Dedifferentiated amniotic fluid mesenchymal stem cell (primary cell): ENCODE results near the gene BANP.
"Not testable (repeated sequence)": the region's sequence is repeated elsewhere in the genome, so short reads cannot be mapped to it uniquely, and the experiment has no call there.

ENCODE experiments used
- DNase-seq: peaks from one replicate; pipeline ENCODE4 v3.0.0-alpha.2; 2016; ENCODE audit errors: extremely low spot score

The BANP gene

DNA sequence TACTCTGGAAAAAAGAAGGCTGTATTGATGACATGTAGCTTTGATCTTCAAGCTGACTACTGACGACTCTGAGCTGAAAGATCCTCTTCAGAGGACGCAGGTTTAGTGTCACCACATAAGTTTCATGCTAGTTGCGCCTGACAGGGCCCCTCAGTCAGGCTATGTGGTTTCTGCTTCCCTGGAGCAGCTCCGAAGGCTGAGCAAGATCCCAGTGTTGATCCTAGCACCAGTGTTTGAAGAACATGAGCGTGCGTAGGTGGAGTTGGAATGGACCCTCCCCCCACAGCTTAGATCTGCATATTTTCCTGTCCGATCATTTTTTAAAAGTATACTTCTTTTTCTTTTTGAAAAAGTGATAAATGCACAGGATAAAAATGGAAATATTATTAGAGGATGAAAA, 17.3 kb downstream of the BANP start:
- DNase-seq: peak; percentile 79

DNA sequence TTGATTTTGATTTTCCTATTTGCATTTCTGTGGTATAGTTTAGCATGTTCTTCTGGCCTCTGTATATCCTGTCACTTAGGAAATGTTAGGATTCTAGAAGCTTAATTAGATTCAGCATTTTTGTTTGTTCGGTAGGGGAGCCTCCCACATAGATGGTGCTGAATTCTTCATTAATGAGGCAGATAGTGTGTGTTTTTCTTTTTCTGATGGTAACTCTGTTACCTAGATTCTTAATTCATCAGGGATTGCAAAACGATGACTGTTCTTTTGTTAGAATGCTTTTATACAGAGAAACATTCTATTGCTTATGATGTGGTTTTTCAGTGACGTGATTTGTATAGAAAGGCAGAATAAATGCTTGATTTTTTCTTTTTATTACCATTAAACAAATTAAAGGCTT, 19.0 kb downstream of the BANP start:
- DNase-seq: no peak

DNA sequence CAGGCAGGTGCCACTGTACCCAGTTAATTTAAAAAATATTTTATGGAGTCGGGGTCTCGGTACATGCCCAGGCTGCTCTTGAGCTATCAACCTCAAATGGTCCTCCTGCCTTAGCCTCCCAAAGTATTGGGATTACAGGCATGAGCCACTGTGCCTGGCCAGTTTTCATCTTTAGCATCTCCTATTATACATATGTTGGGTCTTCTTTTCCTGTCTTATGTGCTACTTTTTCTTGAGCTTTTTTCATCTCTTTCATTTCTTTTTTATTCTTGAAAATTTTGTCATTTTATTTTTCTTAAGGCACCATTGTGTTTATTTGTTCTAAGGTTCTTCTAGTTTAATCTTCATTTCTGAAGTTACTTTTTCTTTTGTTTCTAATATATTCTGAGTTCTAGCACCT, 20.7 kb downstream of the BANP start:
- no peak for DNase-seq

DNA sequence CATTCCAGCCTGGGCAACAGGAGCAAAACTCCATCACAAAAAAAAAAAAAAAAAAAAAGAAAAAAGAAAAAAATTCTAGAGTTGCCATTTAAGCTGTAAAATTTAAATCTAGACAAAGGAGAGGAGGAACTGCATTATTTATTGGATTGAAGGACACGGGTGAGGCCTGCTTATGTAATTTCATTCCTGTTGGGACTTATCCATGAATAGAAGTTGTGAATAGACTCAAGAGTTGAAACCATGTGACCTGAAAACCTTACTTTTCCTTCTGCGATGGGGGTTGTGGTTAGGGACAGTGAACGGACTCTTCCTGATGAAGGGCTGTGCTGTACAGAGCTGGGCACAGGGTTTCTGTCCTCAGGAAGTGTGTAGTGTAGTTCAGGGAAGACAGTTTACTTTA, 22.5 kb downstream of the BANP start:
- DNase-seq: no peak

DNA sequence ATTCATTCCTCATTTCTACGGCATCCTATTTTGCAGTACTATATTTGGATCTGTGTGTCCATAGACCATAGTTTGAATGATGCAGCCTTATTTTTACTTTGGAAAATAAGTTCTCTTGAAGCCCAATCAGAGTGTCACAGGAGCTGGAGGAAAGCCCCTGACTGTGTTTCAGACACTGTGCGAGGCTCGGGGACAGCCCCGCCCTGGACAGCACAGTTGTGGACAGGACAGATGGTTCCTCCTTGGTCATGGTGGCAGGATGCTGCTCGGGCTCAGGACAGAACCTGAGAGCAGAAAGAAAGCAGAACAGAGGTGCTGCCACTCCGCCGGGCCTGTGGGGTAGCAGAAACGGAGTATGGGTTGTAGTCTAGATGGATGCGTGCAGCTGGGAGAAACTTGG, 22.9 kb downstream of the BANP start:
- no peak for DNase-seq

DNA sequence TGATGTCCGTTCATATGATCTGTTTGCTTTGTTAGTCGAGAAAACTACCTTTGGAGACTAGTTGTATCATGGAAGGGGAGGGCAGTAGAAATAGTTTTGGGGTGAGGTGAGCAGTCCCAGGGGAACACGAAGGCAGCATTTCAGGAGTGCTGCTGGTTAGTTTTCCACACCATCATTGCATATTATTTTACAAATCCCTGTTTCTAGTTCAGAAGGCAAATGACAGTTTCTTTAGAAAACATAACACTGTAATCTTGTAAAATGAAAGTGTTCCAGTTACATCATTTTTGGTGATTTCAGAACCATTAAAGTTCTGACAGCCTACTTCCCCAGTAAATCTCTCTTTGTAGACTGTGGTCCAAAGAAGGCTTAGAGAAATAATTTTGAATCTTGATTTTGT, 25.4 kb downstream of the BANP start:
- DNase-seq: peak; percentile 49

DNA sequence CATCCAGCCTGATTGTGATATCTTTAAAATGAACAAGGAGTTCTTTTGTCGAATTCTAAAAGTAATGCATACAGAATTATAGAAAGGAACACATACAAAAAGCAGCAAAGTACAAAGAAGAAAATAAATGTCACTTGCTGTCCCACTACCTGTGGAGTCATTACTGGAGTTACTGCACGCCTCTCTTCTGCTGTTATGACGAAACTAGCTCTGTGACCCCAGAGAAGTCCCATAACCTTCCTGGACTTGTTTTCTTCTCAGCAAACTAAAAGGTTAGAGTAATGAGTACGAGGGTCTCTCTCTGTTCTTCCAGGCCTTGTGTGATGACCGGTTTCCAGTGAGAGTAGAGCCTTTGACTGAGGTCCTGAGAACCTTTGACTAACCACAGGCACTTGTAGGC, 26.9 kb downstream of the BANP start:
- no peak for DNase-seq

DNA sequence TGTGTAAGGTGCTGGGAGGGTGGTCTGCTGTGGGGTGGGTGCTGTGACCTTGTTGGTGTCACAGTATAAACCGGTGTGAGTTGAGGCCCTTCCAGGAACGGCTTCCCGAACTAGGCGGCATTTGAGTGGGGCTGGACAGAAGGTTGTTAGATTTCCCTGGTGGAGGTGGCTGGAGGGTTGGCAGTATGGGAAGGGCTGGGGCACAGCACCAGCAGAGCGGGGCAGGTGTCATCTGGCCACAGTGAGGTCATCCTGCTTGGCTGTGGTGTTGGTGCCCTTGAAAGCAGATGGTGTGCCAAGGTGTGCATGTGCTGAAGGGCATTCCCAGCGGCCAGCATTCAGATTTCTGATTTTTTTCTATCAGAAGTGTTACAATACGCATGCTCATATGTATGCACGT, 28.1 kb downstream of the BANP start:
- DNase-seq: no peak

DNA sequence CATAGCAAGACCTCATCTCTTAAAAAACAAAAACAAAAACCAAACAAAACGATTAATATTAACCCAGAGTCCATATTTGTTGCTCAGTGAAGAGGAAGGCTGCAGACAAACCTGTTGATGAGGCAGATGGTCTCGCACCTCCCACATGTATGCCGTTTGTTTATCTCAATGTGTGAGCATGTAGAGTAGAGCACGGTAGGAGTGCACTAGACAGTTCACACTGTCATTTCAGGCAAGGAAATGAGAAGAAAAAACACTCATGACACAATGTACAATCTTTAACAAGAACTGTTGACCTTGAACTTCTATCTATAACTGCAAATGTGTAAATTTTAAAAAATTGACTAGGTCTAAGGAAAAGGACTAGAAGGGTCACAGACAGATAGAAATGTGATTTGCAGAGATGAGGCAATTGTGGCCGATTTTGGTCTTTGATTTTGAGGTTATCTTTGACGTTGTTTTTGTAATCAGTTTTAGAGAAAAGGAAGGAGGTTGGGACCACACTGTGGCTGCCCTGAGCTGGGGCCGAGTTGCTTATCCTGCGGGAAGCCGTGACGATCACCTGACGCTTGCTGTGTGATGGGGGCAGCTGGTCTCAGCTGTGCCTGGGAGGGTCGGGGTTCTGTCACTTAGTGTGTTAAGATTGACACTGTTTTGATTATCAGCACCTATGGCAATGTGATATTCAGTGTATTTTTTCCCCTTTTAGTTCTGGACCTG, 28.8 kb downstream of the BANP start:
- DNase-seq: not testable (repeated sequence)

DNA sequence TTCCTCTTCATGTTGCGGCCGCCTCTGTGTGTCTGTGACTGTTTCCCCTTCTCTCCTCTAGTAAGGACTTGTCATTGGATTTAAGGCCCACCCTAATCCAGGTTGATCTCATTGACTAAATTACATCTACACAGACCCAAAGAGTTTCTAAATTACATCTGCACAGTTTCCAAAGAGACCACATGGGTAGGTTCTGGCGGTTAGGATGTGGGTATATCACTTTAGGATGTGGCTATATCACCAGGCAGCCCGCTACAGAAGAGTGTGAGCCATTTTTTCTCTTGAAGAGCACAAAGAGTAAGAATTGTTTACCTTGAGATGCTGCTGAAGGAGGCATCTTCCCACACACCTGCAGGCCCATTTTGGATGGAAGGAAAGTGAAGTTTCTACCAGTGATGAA, 30.1 kb downstream of the BANP start:
- DNase-seq: not testable (repeated sequence)

DNA sequence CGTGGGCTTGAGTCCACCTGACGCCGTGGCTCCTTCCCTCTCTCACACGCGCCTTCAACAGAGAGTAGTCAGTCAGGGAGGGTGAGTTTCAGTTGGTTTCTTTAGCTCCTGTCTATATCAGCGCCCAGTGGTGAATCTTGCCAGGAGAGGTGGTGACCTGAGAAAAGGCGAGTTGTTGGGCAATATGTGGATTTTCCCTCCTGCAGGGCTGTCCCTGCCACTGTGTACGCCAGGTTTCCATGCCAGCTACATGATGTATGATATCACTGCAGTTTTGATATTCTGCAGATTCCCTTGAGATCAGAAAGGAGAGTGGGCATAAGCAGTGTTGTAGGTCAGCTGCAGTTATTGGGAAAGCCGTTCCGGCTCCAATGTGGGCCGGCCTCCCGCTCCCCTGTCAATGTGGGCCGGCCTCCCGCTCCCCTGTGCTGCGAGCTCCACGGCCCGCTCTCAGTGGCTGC, 31.4 kb downstream of the BANP start:
- no peak for DNase-seq

DNA sequence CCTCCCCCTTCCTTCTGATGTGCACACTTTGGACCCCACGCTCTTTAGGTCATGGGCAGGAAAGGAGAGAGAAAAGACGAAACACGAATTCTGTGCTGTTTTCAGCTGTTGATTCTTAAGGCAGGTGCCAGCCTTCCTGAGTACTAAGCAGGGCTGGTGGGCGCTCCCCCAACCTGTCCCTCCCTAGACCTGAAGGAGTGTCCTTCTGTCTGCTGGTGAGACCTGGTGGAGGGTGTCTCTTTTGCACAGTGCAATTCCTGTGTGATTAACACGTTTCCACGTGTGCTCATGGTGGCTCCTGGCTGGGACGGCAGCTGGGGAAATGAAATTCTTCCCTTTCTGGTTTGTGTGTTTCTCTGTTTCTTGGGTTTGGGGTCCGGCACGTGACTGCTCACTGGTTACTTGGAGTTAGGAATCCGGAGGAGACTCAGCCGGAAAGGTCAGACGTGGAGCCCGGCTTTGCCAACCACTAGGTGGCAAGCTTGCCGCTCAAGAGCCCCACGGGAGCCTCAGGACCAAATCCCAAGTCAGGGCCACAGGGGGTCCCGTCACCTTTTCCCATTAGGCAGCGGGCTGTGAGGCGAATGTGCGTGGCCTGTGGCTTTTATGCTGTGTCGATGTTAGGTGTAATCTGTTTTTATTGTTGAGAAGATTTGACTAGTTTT, 32.0 kb downstream of the BANP start:
- not testable (repeated sequence) for DNase-seq

DNA sequence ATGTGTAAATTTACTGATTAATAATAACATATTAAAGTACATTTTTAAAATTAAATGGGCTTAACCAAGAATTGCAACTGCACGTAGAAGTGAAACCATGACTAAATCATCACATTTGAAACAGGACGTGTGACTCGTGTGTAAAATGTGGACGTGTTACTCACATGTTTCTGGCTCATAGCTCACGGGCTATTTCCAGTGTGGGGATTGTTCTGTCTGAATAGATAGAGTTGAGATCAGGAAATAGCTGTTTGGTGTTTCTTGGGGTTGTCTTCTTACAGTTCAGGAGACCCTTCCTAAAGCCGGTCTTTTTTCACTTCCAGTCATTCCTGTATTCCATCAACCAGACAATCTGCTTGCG, 32.5 kb downstream of the BANP start:
- DNase-seq: not testable (repeated sequence)

DNA sequence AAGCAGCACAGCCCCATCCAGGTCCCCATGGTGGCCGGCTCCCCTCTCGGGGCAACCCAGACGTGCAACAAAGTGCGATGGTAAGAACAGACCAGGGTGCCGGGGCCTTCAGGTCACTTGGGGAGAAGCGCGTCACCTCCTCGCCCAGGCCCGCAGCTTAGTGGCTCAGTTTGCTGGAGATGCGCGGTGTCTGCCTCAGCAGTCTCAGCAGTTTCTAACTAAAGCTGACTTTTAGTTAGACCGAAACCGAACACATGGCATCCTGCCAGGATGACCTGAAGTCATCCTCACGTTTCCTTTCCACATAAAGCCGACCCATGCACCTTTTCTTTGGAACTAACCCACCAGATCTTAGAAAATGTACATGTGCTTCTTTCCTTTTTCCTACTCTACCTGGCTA, 32.9 kb downstream of the BANP start:
- not testable (repeated sequence) for DNase-seq

DNA sequence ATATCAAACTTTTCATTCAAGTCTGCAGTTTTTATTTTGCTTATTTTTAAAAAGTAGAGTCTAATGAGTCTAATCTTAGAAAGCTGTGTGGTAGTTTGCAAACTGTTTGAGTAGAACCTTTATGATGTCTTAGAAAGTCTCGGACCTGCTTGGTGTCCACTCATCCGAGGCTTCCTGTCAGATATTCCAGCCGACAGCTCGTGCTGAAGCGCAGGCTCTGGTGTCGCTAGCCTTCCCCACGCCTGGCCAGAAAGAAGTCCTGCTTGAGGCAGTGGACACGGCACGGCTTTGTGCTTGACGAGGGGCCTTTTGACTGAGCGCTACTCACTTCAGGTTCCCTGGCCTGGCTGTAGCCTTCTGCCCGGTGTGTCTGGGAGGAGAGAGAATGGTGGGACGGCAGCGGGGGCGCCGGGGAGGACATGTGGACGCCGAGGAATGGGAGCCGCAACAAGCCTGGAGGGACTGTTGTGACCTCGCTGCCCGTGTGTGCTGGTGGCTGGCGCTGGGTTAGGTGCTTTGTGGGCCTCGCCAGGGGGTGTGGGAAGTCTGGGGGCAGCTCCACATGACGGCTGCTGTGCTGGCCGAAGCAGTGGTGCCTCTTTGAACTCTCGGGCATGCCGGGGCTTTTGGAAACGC, 33.5 kb downstream of the BANP start:
- DNase-seq: no peak

DNA sequence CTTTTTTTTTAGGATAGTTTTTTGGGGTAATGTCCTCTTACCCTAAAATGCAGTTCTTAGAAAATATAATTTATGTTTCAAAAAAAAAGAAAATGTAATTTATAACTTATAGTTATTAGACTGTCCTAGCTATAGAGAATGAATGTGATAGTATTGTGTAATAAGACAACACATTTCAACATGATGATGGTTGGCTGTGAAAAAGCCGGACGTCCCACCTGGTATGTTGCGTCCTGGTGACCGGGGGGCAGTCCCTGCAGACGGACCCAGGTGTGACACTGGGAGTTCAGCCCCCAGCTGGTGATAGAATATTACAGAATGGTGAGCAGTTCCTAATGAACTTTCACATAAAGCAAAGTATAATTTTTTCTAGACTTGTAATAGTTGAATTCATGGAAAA, 34.3 kb downstream of the BANP start:
- DNase-seq: not testable (repeated sequence)

DNA sequence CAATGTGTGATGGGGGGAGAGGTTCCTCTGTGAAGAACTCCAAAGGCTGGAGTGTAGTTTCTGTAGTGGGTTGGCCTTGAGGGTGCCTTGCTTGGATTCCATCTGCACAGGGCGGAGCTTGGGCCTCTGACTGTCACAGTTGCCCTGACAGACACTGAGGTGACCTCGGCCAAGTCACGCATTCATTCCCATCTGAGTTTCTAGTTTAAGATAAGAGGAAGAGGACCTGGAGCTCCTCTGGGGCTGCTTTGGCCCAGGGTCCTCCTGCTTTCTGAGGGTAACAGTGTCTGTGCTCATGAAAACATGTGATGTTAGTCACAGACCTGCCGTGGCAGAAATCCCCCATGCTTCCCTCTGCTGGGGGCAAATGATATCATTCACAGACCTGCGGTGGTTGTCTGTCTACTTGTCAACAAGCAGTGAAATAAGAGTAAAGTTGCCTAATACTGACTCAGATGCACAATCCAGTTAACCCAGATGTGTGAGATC, 35.2 kb downstream of the BANP start:
- DNase-seq: not testable (repeated sequence)

DNA sequence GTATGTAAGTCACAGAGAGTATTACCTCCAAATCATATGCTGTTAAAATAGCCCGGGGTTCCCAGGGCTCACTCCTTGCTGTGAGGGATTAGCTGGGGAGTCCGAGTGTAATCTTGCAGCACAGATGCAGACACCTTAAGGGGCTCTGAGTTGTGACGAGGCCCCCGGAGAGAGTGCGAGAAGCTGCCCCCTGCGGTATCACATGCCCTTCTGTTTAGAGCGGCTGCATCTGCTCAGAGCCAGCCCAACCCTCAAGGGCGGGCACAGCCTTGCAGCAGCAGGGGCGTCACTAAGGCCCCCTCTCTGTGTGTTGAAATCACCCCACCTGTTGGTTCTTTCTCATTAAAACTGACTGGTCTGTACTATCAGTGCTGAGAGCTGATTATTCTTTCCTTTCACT, 37.4 kb downstream of the BANP start:
- not testable (repeated sequence) for DNase-seq

DNA sequence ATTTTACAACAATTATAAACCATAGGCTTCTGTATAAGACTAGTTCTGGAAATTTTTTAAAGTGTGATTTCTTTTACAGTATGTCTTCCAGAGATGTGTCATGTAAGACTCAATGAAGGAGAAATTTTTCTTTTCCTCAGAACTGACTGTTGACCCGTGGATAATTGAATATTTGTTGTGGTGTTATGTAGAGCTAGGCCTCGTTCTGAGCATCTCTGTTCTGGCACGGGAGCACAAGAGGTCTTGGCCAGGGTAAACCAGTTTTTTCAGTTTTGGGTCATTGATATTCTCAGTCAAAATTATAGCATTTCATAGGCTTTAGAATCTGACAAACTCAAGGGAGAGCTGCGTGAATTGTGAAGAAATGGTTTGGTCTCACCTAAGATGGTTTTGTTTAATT, 39.0 kb downstream of the BANP start:
- not testable (repeated sequence) for DNase-seq

DNA sequence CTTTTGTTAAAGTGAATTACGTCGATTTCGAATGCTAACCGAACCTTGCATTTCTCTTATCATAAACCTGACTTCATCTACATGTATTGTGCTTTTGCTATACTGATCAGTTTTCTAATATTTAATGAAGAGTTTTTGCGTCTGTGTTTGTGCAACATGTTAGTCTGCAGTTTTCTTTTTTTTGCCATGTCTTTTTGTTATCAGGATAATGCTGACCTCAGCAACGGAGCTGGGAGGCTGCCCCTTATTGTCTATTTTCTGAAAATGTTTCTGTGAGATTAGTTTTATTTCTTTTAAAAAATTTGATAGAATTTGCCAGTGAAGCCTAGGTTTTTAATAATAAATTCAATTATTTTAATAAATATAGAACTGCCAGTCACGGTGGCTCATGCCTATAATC, 40.9 kb downstream of the BANP start:
- not testable (repeated sequence) for DNase-seq

DNA sequence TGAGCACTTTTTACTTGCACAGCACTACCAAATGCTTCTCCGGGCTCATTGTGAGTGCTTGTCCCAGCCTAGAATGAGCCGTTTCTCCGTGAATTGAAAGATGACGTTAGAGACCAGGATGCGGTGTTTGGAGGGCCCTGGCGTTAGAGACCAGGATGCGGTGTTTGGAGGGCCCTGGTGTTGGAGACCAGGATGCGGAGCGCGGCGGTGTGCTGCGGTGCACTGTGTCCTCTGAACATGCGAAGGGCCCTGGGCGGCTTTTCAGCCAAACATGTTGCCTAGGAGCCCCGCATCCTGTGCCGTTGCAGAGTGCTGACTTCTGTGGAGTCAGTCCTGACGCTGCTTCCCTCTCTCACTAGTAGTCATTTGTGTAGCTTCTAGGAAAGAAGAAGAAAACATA, 42.7 kb downstream of the BANP start:
- DNase-seq: no peak

DNA sequence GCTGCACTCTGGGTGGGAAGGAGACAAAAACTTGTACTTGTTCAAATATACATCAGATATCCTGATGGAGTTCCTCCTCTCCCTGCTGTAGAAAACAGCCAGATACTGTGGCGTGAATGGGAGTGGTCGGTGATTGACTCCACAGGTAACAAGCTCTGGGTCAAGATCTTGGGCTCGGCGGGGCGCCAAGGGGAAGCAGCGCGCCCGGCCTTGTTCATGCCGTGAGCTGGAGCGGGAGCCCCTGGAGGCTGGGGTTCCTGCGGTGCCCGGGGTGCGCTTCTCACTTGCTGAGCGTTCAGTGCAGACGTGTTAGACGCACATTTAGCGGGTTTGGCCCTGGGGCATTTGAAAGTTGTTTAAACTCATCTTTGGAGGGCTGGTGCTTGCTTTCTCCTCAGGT, 44.4 kb downstream of the BANP start:
- no peak for DNase-seq
